SH-SY5Y (cell line): Measurements from ENCODE around the gene DGCR8.

Experiments used
- GATA2 ChIP-seq: IDR thresholded peaks from 2 replicates; pipeline ENCODE4 v1.6.1; 2011; ENCODE audit warnings: mild to moderate bottlenecking, low read depth, low read length
- GATA3 ChIP-seq: IDR thresholded peaks from 2 replicates; pipeline ENCODE4 v1.6.1; 2011; ENCODE audit warnings: low read depth, mild to moderate bottlenecking, low read length, moderate library complexity

DNA sequence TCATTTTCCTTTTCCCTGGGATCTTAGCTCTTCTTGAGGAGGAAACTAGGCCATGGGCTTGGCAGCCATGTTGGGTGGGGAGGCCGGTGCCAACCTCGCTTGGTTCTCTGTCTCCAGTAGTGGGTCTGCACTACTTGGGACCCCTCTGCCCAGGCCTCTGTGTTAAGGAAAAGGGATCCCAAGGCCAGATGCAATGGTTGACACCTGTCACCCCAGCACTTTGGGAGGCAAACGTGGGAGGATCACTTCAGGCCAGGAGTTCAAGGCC lies 49.6 kb downstream of the DGCR8 start:
- TF ChIP-seq GATA3, result no peak
- TF ChIP-seq GATA2, result no peak
